Transverse colon (tissue), 4 donors: Measurements from ENCODE around the gene GNB1. TPM values are rescaled to one million over a fixed set of nuclear protein-coding genes. Genes with fewer than 3 reads are reported as not detected.

Source experiments
- DNase-seq: peaks from one replicate; pipeline ENCODE4 v3.0.0-alpha.2; 2019
- H3K27ac ChIP-seq, 4 donors: fragments of 200-600 bp; sonication (generic); 2 replicates each; pipeline ENCODE4 v1.5.1; 2016 to 2018; ENCODE audit warnings: inconsistent platforms in 4 of 4
- H3K27me3 ChIP-seq: fragments of 200-600 bp; sonication (generic); 2 replicates; pipeline ENCODE4 v1.5.1; 2017; ENCODE audit warnings: inconsistent platforms
- H3K36me3 ChIP-seq, 4 donors: fragments of 200-600 bp; sonication (generic); 2 replicates each; pipeline ENCODE4 v1.5.1; 2017 to 2019; ENCODE audit warnings: inconsistent platforms in 4 of 4
- H3K4me1 ChIP-seq, 4 donors: fragments of 200-600 bp; sonication (generic); 2 replicates each; pipeline ENCODE4 v1.5.1; 2017 to 2020; ENCODE audit warnings: inconsistent platforms in 4 of 4
- H3K4me3 ChIP-seq, 4 donors: fragments of 200-600 bp; sonication (generic); 1 replicate in 1 of 4; 2 replicates in 3 of 4; pipeline versions ENCODE4 v1.5.1 to v1.6.1; 2017 to 2019; ENCODE audit warnings: inconsistent platforms in 4 of 4
- H3K9me3 ChIP-seq, 2 donors: fragments of 200-600 bp; sonication (generic); 2 replicates each; pipeline ENCODE4 v1.5.1; 2017 to 2019; ENCODE audit warnings: inconsistent platforms in 2 of 2
- CTCF ChIP-seq, 5 experiments: fragments of 200-600 bp in 3 of 5; fragments of 450-650 bp in 2 of 5; sonication (generic) in 3 of 5; IDR thresholded peaks; 1 replicate in 2 of 5; 2 replicates in 3 of 5; pipeline ENCODE4 v1.5.1; 2016 to 2017; ENCODE audit warnings: antibody characterized with exemption in 5 of 5, inconsistent platforms in 3 of 5, mild to moderate bottlenecking in 2 of 5, moderate library complexity in 1 of 5
- EP300 ChIP-seq: sonication (generic); formaldehyde crosslinking; IDR thresholded peaks from one replicate; pipeline ENCODE4 v1.6.1; 2017; ENCODE audit warnings: antibody characterized with exemption, low read depth
- POLR2A ChIP-seq: fragments of 450-650 bp; IDR thresholded peaks from one replicate; pipeline ENCODE4 v1.6.1; 2016; ENCODE audit warnings: antibody characterized with exemption, mild to moderate bottlenecking, moderate library complexity
- POLR2AphosphoS5 ChIP-seq, 3 donors: sonication (generic); formaldehyde crosslinking; IDR thresholded peaks; one replicate each; pipeline ENCODE4 v1.6.1; 2016; ENCODE audit warnings: antibody characterized with exemption in 3 of 3
- WGBS, 2 donors: methylation state at CpG; one replicate each; pipeline ENCODE4 v1.1.5; 2018; ENCODE audit warnings: low coverage in 1 of 2; 5-methylcytosine and 5-hydroxymethylcytosine counted together
- in situ Hi-C, 4 donors: fragments of 200-750 bp; cut with MboI; loops; one replicate each; pipeline versions ENCODE4 v1.15.0 to v1.15.1; 2017; ENCODE audit warnings: low sequenced_read_pairs in 3 of 4, low pct_ligation_motif_present in 1 of 4, low pct_unique_long_range_greater_than_20kb in 1 of 4
- intact Hi-C: fragments of 100-400 bp; cut with DNase I; formaldehyde crosslinking; loops from one replicate; pipeline ENCODE4 v1.15.1; 2023; ENCODE audit warnings: low total_unique reads
- total RNA-seq, 4 donors: library from RNA; depleted of rRNA; stranded (reverse); fragments of >200 nt; gene quantifications; one replicate each; pipeline ENCODE4 v1.1.0, GENCODE V29; 2016

GNB1 gene
- total RNA-seq, 4 donors from 2014 or later, result 123 to 191 (median 174) TPM

GRCh38 chr1:1918901-1919303 lies 28.0 kb upstream of the GNB1 start, which contains the start of gene TMEM52:
TMEM52 (minus strand) TSS chr1:1919279; CDS start chr1:1919265, 14 bp downstream.
- H3K4me3 ChIP-seq, result peak within 1 kb of the TSS; percentile 42 to 64 (median 49)
- no peak for DNase-seq
- no peaks in the 10 kb centered on the region for H3K9me3 ChIP-seq
- no peaks in the 10 kb centered on the region for H3K27me3 ChIP-seq
- H3K4me1 ChIP-seq, result peaks cover 15 to 37% (median 30%) of the 10 kb centered on the region in 4 donors
- in situ Hi-C loops (no loop called here), intact Hi-C loops (no loop called here)
- H3K36me3 ChIP-seq, result no peaks in the 10 kb centered on the region
- WGBS, 2 donors, result 0% methylated on average over 7 of the region's 44 CpGs; no CpG with 5 or more reads in 1 of the 2 donors
- peak within 1 kb of the TSS; percentile 72 to 83 (median 79) for H3K27ac ChIP-seq
- TF ChIP-seq POLR2A (peak; percentile 76), EP300 (no peak), POLR2AphosphoS5 (IDR thresholded peaks at IDR 0.05) (peak in 2 of 3 donors; percentile 65 to 70), CTCF (IDR thresholded peaks at IDR 0.05) (peak in 1 of 5 experiments; percentile 41)

GRCh38 chr1:1917995-1918900 lies 27.4 kb upstream of the GNB1 start:
- Histone ChIP-seq H3K36me3 (no peaks in the 10 kb centered on the region), H3K4me1 (peaks cover 12 to 34% (median 24%) of the 10 kb centered on the region in 4 donors), H3K4me3 (peak overlapping the region; percentile 42 to 64 (median 49)), H3K9me3 (no peaks in the 10 kb centered on the region), H3K27ac (peak overlapping the region; percentile 72 to 83 (median 79)), H3K27me3 (no peaks in the 10 kb centered on the region)
- TF ChIP-seq POLR2A, result no peak
- 53% methylated on average over 24 of the region's 46 CpGs; no CpG with 5 or more reads in 1 of the 2 donors for WGBS, 2 donors
- in situ Hi-C loops, result no loop called here
- intact Hi-C loops, result no loop called here
- DNase-seq, result peak; percentile 26

GRCh38 chr1:1917304-1917976 lies 26.6 kb upstream of the GNB1 start:
- 91% methylated on average over 13 of the region's 14 CpGs; no CpG with 5 or more reads in 1 of the 2 donors for WGBS, 2 donors
- Histone ChIP-seq H3K4me3 (no peak overlapping the region), H3K9me3 (no peaks in the 10 kb centered on the region), H3K4me1 (peaks cover 9 to 27% (median 18%) of the 10 kb centered on the region in 4 donors), H3K27ac (no peak overlapping the region), H3K36me3 (no peaks in the 10 kb centered on the region), H3K27me3 (no peaks in the 10 kb centered on the region)
- intact Hi-C loops, result no loop called here
- no peak for TF ChIP-seq EP300
- no peak for TF ChIP-seq POLR2AphosphoS5 (IDR thresholded peaks at IDR 0.05)
- TF ChIP-seq POLR2A, result no peak
- no peak for TF ChIP-seq CTCF (IDR thresholded peaks at IDR 0.05)
- DNase-seq, result peak; percentile 7
- in situ Hi-C loops, result no loop called here

- intact Hi-C loops (no loop called here), in situ Hi-C loops (no loop called here)
- Histone ChIP-seq H3K27me3 (no peaks in the 10 kb centered on the region), H3K4me1 (peaks cover 9 to 27% (median 18%) of the 10 kb centered on the region in 4 donors), H3K27ac (no peak overlapping the region), H3K9me3 (no peaks in the 10 kb centered on the region), H3K36me3 (no peaks in the 10 kb centered on the region), H3K4me3 (no peak overlapping the region)
- no peak for TF ChIP-seq CTCF (IDR thresholded peaks at IDR 0.05)
- no peak for TF ChIP-seq EP300
- no peak for TF ChIP-seq POLR2AphosphoS5 (IDR thresholded peaks at IDR 0.05)
- TF ChIP-seq POLR2A, result no peak
- 83 to 92% methylated on average over 4 to 19 of the region's 19 CpGs for WGBS, 2 donors
- peak; percentile 11 for DNase-seq
Measured at GRCh38 chr1:1916851-1917251, 26.0 kb upstream of the GNB1 start.
